GM21367 (cell line): ENCODE data around the gene PIEZO1.

Experiments used
- ATAC-seq: cut with Tn5 transposase; IDR thresholded peaks from one replicate; pipeline ENCODE4 v1.9.1; 2021; ENCODE audit not compliant: unreplicated experiment

PIEZO1 gene

DNA sequence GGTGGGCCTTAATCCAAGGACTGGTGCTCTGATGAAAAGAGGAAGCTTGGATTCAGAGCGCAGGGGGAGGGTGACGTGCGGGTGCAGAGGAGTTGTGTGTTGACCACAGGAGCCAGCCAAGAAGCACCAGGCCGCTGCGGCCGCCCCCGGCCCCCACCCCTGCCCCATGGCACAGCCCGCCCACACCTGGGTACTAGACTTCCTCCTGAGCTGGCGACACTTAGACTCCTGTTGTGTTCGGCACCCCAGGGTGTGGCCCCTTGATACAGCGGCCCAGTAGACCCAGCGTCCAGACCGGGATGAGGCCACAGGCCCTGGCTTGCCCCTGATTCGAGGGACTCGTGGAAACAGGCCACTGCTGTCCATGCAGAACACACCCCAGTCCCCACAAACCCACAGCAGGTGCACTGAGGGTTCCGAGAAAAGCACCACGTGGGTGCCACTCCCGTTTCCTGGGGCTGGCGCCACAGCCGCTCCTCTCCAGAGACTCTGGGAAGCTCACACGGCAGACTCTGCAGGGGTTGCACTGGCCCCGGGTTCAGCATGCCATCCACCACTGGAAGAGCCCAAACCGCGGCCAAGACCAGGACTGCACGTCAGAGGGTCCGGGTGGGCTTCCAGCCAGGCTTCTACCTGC lies 93.0 kb downstream of the PIEZO1 start:
- no peak for ATAC-seq

DNA sequence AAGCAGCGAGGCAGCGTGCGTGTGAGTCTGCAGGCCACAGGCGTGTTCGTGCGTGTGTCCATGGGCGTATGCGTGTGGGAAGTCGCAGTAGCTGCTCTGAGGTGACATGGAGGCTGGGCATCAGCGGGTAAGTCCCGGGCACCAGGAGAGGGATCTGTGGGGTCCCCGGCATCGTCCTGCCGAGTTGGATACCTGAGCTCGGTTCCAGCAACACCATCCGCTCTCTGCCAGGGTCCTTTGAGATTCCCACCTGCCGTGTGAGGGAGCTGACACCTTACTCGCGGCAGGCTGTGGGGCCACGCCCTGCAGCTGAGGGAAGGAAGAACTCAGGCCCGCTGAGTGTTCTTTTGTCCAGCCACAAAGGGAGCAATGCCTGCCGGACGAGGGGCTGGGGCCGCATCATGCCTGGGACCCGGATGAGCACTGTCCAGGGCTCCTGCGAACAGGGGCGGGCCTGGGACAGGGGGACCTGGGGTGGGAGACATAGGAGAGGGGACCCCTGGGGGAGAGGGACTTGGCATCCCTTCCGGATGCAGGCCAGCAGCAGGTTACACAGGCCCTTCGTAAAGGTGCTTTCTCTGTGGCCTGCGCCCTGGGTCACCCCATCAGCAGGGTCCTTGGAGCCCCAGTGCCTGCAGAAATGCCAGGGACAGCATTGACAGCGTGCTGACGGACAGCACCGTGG lies 93.7 kb downstream of the PIEZO1 start:
- no peak for ATAC-seq

DNA sequence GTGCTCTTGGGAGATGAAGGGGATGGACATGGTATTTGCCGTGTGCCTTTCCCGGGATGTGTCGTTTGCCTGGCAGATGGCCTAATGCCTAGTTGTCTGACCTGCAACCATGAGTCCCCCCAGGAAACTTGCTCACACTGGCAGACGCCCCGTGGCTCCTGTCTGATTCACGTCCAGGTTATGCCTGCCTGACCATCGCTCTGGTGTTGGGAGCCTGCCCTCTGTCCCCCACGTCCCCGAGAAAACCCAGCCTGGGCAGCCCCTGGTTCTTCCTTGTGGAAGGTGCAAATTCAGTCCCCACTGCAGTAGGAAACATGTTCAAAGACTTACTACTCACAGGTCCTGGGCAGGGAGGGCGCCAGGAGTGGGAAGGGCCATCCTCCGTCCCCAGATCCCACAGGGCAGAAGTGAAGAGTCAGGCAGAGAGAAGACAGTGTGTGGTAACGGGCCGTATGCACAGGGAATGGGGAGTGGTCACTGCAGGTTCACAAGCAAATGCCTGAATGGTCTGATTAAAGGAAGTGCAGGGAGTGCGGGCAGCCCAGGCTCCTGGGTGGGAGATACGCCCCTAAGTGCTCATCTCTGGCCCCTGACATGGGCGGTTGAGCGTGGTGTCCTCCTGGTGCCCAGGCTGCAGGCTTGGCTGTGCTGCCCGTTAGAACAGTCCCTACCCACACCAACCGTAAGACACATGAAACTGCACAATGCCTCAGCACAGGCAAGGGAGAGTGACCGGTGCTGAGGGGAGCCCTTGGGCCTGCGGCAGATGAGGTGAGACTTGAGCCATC lies 94.5 kb downstream of the PIEZO1 start:
- ATAC-seq: no peak

DNA sequence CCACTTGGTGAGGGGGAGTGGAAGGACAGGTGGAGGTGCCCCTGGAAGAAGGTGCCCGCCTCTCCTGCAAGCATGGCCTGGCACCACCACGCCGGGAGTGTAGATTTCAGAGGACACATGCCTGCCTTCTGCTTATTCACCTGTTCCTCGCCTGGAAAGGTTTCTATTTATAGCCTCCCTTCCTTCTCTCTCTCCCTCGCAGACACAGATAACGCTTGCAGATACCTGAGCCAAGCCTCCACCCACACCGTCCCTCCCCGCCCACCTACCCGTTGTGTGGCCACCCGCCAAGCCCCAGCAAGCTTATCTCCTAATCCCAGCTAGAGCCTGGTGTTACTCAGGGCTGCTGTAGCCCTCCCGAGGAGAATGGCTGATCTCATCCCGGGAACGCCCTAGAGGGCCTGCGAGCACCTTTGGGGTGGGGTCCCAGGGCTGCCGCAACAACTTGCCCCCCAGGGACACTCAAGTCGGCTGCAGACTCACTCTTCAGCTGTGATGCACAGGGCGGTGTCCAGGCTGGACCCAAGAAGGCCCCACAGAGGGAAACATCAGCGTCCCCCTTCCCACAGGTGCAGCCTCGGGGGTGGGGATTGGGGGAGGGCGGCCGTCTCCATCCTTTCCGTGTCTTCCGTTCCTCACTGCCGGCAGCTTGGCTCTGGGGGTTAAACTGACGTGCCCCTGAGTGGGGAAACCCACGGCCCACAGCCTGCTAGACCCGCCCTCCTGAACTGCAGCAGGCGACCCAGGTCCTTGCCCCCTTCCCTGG lies 96.8 kb downstream of the PIEZO1 start:
- no peak for ATAC-seq

DNA sequence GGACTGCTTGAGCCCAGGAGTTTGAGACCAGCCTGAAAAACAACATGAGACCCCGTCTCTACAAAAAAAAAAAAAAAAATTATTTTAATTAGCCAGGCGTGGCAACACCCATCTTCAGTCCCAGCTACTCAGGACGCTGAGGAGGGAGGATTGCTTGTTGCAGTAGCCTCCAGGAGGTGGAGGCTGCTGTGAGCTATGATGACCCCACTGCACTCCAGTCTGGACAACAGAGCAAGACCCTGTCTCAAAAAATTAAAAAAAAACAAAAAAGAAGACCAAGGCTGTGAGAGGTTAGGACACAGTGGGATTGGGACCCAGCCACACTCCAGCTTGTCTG lies 97.4 kb downstream of the PIEZO1 start:
- ATAC-seq: no peak

GRCh38 chr16:88687254-88687576 lies 97.8 kb downstream of the PIEZO1 start:
- ATAC-seq: no peak

- ATAC-seq: no peak
These were observed 98.4 kb downstream of the PIEZO1 start, which contains the start of gene SNAI3 for GRCh38 chr16:88686439-88687253. TSS of gene SNAI3 (minus strand) at chr16:88686507. CDS start at chr16:88686406, 101 bp downstream.

DNA sequence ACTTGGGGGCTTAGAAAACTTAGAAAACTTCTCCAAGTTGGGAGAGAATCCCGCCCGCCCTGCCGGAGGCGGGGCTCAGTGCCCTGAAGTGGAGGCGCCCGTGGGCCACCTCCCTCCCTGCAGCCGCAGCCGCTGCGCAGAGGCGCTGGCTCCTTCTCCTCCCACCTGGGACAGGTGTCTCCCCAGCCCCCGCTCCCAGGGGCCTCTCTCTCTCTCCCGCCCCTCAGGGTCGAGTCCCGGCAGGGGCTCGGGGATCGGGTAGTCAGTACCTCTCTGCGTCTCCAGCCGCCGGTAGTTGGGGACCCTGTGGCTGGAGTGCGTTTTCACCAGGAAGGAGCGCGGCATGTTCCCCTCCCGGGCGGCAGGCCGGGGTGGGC lies 99.0 kb downstream of the PIEZO1 start:
- ATAC-seq: no peak

DNA sequence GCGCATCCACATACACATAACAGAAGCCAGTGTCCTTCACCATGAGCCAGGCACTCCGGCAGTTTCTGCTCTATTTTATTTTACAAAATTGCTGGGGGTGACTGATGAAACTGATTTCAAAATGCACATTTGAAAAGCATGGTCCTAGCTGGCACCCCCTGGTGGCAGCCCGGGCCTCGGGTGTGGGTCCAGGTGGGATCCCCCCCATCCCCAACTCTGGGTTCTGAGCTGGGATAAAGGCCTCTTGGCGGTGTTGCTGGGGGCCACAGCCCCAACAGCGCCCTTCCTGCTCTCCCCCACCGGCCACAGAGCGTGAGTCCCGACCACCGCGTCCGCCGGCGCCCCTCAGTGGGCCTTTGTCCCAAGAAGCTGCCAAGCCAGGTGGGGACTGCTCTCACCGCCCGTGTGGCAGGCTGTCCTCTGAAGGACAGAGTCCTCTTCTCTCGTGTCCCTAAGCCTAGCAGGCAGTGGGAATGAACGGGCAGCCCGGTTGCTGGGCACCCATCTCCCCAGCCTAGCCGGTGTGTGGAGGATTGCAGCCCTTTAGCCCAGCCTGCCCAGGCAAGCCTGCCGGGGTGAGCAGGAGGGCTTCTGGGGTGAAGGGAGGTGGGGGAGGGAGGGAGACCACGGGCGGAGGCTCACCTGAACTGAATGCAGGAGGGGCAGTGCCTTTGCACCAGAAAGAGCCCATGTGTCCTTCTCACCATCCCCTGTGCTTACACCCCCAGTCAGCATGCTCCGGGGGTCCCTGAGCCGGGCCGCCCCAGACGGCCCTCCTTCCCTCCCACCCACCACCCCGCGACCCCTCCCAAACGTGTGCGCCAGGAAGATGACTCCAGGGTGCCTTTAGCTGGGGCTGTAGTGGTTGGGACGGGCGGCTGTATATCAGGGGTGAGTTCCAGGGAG lies 99.6 kb downstream of the PIEZO1 start:
- no peak for ATAC-seq

DNA sequence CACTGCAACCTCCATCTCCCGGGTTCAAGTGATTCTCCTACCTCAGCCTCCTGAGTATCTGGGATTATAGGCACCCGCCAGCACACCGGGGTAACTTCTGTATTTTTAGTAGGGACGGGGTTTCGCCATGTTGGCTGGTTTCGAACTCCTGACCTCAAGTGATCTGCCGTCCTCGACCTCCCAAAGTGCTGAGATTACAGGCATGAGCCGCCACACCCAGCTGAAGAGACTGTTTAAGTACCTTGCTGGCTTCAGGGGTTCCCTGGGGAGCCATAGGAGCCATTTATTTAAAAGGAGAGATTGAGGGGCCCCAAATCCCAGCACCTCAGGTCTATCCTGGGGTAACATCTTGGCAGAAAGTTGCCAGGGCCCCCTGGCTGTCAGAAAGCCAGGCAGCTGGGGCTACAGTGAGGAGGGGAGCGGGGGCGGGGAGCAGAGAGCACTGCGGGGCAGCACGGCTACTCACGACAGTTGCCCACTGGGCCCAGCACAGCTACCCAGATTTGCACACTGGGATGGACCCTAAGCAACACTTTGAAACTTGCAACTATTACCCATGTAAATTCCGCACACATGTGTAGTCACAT lies 100.4 kb downstream of the PIEZO1 start:
- ATAC-seq: no peak

GRCh38 chr16:88681709-88682451 lies 103.1 kb downstream of the PIEZO1 start:
- ATAC-seq: peak; percentile 51

GRCh38 chr16:88681084-88681680 lies 103.8 kb downstream of the PIEZO1 start:
- no peak for ATAC-seq

DNA sequence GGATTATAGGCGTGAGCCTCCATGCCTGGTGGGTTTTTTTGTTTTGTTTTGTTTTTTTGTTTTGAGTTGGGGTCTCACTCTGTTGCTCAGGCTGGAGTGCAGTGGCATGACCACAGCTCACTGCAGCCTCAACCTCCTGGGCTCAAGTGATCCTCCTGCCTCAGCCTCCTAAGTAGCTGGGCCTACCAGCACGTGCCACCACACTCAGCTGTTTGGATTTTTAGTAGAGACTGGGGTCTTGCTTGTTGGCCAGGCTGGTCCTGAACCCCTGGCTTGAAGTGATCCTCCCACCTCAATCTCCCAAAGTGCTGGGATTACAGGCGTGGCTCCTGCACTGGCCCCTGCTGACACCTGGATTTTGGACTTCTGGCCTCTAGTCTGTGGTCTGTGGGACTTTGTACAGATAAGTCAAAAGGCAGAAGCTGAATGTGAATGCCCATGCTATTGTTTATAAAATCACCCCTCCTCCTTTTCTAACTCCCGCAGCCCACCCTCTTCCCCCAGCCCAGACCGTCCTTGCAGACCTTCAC lies 104.4 kb downstream of the PIEZO1 start:
- no peak for ATAC-seq

- ATAC-seq: no peak
These were observed 106.6 kb downstream of the PIEZO1 start for GRCh38 chr16:88678224-88678979.

DNA sequence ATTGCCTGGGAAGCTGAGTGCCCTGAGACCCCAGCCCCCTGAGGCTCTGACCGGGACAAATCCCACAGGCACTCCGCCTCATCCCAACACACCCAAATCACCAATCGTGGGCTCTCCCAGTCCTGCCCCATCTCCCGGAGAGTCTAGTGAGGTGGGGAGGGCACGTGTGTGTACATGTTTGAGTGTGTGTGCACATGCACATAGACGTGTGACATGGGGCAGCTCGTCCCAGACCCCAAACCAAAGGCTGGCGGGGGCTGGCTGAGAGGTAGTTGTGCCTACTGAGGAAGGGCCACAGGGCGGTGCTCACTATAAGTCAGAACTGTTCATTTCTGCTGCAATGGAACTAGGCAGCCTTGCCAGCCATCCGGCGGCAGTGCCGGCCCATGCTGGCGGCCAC lies 107.3 kb downstream of the PIEZO1 start:
- no peak for ATAC-seq

DNA sequence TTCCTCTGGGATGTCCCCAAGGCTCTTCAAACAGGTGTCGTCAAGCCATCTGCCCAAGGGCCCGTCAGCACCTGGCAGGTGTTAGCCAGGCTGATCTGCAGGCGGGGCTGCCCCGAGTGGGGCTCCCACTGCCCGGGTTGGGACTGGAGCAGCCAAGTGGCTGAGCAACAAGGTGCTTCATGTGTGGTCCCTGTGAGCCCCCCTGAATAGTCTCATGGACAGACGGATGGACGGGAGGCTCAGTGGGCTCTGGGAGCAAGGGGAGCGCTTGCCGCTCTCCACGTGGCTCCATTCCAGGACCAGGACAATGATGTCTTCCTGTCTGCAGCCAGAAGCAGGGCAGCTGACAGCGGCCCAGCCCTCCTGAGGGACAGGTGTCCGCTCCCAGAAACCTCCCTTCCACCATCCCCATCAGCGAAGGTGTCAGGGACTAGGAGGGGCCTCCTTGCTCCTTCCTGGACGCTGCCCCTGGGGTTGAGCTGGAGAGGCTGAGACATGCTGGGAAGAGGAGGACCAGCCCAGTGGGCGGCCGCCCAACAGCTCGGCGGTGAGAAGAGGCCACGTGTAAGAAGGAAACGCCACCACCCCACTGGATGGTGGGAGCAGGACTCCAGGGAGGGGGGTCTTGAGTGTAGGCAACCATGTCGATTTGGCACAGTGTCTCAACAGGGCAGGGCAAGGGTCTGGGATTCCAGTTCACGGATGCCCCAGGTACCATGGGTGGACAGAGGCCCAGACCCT lies 108.3 kb downstream of the PIEZO1 start:
- no peak for ATAC-seq
